Naive thymus-derived CD4-positive, alpha-beta T cell (primary cell): ENCODE measurements around the gene TUBGCP6. TPM values are rescaled to one million over a fixed set of nuclear protein-coding genes. Genes with fewer than 3 reads are reported as not detected.

Source experiments
- ATAC-seq: fragments of 150-1000 bp; cut with Tn5 transposase; 2 replicates; pipeline ENCODE4 v1.10.0; 2021; ENCODE audit warnings: mild to moderate bottlenecking, moderate library complexity
- CTCF ChIA-PET: fragments of 350-600 bp; sonication (Branson Sonifier 250); formaldehyde crosslinking; loops from one replicate; lab custom pipeline; 2021; ENCODE audit warnings: antibody characterized with exemption; lab: Charles Lee
- POLR2A ChIA-PET: fragments of 350-600 bp; sonication (Branson Sonifier 250); formaldehyde crosslinking; loops from one replicate; lab custom pipeline; 2021; ENCODE audit warnings: antibody characterized with exemption, inconsistent platforms; lab: Charles Lee
- DNase-seq, 9 donors: peaks; one replicate each; pipeline versions ENCODE4 v3.0.0 to v3.0.0-alpha.2; 2020 to 2022; ENCODE audit warnings: mixed read lengths in 1 of 9
- H3K27ac ChIP-seq: one replicate; pipeline ENCODE4 v1.7.0; 2013; ENCODE audit warnings: mild to moderate bottlenecking, low read depth, low read length, moderate library complexity
- H3K27me3 ChIP-seq, 2 donors: one replicate each; pipeline ENCODE4 v1.7.0; 2013; ENCODE audit warnings: low read length in 2 of 2, mild to moderate bottlenecking in 2 of 2, moderate library complexity in 2 of 2; ENCODE audit not compliant: control insufficient read depth in 2 of 2, insufficient read depth in 2 of 2
- H3K36me3 ChIP-seq, 3 experiments: 1 replicate in 2 of 3; 2 replicates in 1 of 3; pipeline ENCODE4 v1.7.0; 2013; ENCODE audit warnings: low read length in 3 of 3, mild to moderate bottlenecking in 3 of 3, moderate library complexity in 1 of 3; ENCODE audit not compliant: insufficient read depth in 3 of 3, control insufficient read depth in 2 of 3
- H3K4me1 ChIP-seq, 2 donors: one replicate each; pipeline ENCODE4 v1.7.0; 2013; ENCODE audit warnings: low read length in 2 of 2, mild to moderate bottlenecking in 2 of 2, moderate library complexity in 1 of 2; ENCODE audit not compliant: control insufficient read depth in 2 of 2, insufficient read depth in 2 of 2
- H3K4me3 ChIP-seq: 2 replicates; pipeline ENCODE4 v1.7.0; 2013; ENCODE audit warnings: mild to moderate bottlenecking, low read length
- H3K9me3 ChIP-seq, 3 experiments: 1 replicate in 2 of 3; 2 replicates in 1 of 3; pipeline ENCODE4 v1.7.0; 2013; ENCODE audit warnings: low read length in 3 of 3; ENCODE audit not compliant: control insufficient read depth in 2 of 3
- H3K27ac Mint-ChIP-seq, 9 donors: one replicate each; pipeline ENCODE4 v1.8.0; 2020 to 2022; ENCODE audit warnings: mixed read lengths in 9 of 9, mild to moderate bottlenecking in 8 of 9, moderate library complexity in 5 of 9, inconsistent platforms in 2 of 9
- H3K27me3 Mint-ChIP-seq, 5 donors: one replicate each; pipeline ENCODE4 v1.8.0; 2021 to 2022; ENCODE audit warnings: mixed read lengths in 5 of 5, mild to moderate bottlenecking in 1 of 5
- H3K36me3 Mint-ChIP-seq, 5 donors: one replicate each; pipeline ENCODE4 v1.8.0; 2020 to 2022; ENCODE audit warnings: mixed read lengths in 5 of 5, mild to moderate bottlenecking in 3 of 5, inconsistent platforms in 1 of 5
- H3K4me1 Mint-ChIP-seq, 7 donors: one replicate each; pipeline ENCODE4 v1.8.0; 2020 to 2022; ENCODE audit warnings: mixed read lengths in 7 of 7, mild to moderate bottlenecking in 3 of 7, inconsistent platforms in 1 of 7
- H3K4me3 Mint-ChIP-seq, 10 donors: one replicate each; pipeline ENCODE4 v1.8.0; 2020 to 2022; ENCODE audit warnings: mild to moderate bottlenecking in 10 of 10, mixed read lengths in 10 of 10, moderate library complexity in 6 of 10, inconsistent platforms in 2 of 10
- H3K9me3 Mint-ChIP-seq, 11 donors: one replicate each; pipeline ENCODE4 v1.8.0; 2020 to 2022; ENCODE audit warnings: mixed read lengths in 11 of 11, mild to moderate bottlenecking in 4 of 11, inconsistent platforms in 1 of 11, moderate library complexity in 1 of 11
- intact Hi-C, 2 donors: fragments of 100-400 bp; cut with micrococcal nuclease; formaldehyde crosslinking; loops; one replicate each; pipeline ENCODE4 v1.15.1; 2023
- polyA plus RNA-seq, 2 donors: library from polyadenylated mRNA; unstranded; fragments of 300-500 nt; fragmentation: Illumina TruSeq; gene quantifications; one replicate each; pipeline ENCODE4 v1.2.3, GENCODE V29; 2021
- total RNA-seq, 6 experiments: library from RNA in 5 of 6; stranded (reverse) in 5 of 6; gene quantifications; 1 replicate in 5 of 6; 2 replicates in 1 of 6; pipeline ENCODE4 v1.2.3 and lab custom pipeline; 2021 to 2026

TUBGCP6 gene
- total and polyA plus RNA-seq, 7 experiments from 2014 or later: 15.2 to 146 (median 123) TPM

DNA sequence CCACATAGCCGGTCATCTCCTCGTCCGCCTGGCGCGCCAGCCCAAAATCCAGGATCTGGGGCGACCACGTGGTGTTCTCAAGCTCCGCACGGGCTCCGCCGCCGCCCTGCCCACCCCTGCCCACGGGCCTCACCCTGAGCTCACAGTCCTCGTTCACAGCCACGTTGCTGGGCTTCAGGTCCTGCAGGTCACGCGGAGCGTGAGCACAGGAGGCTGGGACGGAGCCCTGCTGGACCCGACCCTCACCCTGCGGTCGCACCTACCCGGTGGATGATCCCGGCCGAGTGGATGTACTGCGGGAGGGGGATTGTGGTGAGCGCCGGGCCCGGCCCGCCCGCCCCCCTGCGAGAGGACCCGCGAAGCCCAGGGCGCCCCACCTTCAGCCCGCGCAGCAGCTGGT, 22.2 kb upstream of the TUBGCP6 start:
- Histone ChIP-seq H3K27me3 (peaks cover 4% of the 10 kb centered on the region in 2 donors), H3K4me3 (no peak overlapping the region), H3K36me3 (no peaks in the 10 kb centered on the region), H3K9me3 (no peaks in the 10 kb centered on the region), H3K4me1 (peaks cover 3 to 18% of the 10 kb centered on the region in 2 donors), H3K27ac (no peak overlapping the region)
- no peaks in the 10 kb centered on the region for H3K9me3 Mint-ChIP-seq
- H3K4me3 Mint-ChIP-seq: peak overlapping the region in 1 of 10 donors; percentile 29
- peaks cover 0 to 22% (median 14%) of the 10 kb centered on the region in 7 donors for H3K4me1 Mint-ChIP-seq
- no peak for DNase-seq
- no peak for ATAC-seq
- H3K27ac Mint-ChIP-seq: no peak overlapping the region
- peaks cover 0 to 5% (median 0%) of the 10 kb centered on the region in 5 donors for H3K36me3 Mint-ChIP-seq
- ChIA-PET CTCF (interaction anchor here (0.6 kb wide), 1 partner anchor 59 kb away, joined by 3 read pairs; no protein-coding TSS in a partner anchor), POLR2A (interaction anchor here (0.7 kb wide), 1 partner anchor 14 kb away, joined by 3 read pairs; no protein-coding TSS in a partner anchor)
- H3K27me3 Mint-ChIP-seq: peaks cover 4 to 17% (median 15%) of the 10 kb centered on the region in 5 donors
- intact Hi-C loops: no loop called here

DNA sequence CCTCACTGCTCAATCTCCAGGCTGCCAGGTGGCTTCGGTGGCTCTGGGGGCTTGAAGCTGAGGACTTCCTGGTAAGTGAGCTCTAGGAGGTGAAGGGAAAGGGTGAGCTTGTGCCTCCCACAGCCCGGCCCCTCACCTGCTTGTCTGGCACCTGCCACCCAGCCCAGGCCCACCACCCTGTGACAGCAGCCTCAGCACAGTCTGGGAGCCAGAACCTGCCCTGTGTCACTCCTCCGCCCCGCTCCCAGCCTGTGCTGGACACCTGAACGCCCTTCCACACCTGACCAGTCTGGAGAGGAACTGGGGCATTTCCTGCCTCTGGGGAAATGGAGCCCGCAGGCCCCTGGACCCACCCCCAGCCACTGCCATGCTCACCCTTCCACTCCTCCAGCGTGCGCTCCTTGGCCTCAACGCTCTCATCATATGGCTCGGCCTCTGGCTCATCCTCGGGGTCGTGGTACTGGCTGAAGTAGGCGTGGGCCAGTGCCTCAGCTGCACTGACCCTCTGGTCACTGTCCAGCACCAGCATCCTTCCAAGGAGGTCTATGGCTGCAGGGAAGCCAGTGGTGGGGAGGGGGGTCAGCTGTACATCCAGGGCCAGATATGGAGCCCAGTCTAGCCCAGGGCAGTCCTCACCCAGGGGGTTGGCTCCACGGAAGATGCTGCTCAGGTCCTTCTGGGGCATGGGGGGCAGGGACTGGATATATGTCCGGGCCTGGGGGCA, 20.3 kb upstream of the TUBGCP6 start:
- DNase-seq: no peak
- peaks cover 4% of the 10 kb centered on the region in 2 donors for H3K27me3 ChIP-seq
- H3K27ac ChIP-seq: no peak overlapping the region
- H3K36me3 ChIP-seq: no peaks in the 10 kb centered on the region
- H3K9me3 Mint-ChIP-seq: no peaks in the 10 kb centered on the region
- no peak overlapping the region for H3K4me3 ChIP-seq
- no peaks in the 10 kb centered on the region for H3K9me3 ChIP-seq
- peaks cover 0 to 11% of the 10 kb centered on the region in 2 donors for H3K4me1 ChIP-seq
- peaks cover 0 to 20% (median 14%) of the 10 kb centered on the region in 7 donors for H3K4me1 Mint-ChIP-seq
- ChIA-PET POLR2A (no interaction called here), CTCF (no interaction called here)
- no peak overlapping the region for H3K27ac Mint-ChIP-seq
- ATAC-seq: no peak
- intact Hi-C loops: no loop called here
- H3K4me3 Mint-ChIP-seq: no peak overlapping the region
- peaks cover 0 to 5% (median 0%) of the 10 kb centered on the region in 5 donors for H3K36me3 Mint-ChIP-seq
- peaks cover 4 to 16% (median 14%) of the 10 kb centered on the region in 5 donors for H3K27me3 Mint-ChIP-seq

DNA sequence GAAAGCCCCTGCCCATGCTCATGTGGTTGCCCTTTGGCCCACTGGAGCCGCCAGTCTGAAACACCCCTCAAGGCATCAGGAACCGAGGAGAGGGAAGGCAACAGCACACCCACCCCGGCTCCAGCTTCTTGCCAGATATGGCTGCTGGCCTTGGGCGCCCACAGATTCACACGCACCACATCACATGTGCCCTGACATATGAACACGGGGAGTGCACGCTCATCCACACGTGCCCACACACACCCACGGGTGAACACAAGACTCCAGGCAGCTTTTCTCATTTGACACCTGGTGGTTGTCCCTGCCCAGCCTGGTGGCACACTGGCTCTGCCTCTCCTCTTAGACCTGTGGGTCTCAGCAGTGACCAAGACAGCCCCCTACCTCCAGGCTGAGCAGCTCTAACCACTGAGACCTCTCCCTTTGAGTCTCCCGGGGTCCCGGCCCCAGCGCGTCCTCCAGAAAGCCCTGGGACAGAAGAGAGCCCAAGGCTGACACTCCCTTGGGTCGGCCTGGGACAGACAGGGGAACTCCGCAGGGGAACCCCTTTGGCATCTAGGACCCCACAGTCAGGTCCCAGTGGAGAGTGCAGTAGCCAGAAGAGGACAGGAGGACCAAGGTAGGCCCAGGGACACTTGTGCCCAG, 19.4 kb upstream of the TUBGCP6 start:
- H3K9me3 ChIP-seq: no peaks in the 10 kb centered on the region
- H3K4me3 ChIP-seq: no peak overlapping the region
- Mint-ChIP-seq H3K27ac (no peak overlapping the region), H3K4me1 (peaks cover 0 to 18% (median 14%) of the 10 kb centered on the region in 7 donors), H3K9me3 (no peaks in the 10 kb centered on the region), H3K36me3 (peaks cover 0 to 5% (median 0%) of the 10 kb centered on the region in 5 donors), H3K27me3 (peaks cover 4 to 19% (median 15%) of the 10 kb centered on the region in 5 donors), H3K4me3 (peak overlapping the region in 1 of 10 donors; percentile 34)
- intact Hi-C loops: no loop called here
- no peak overlapping the region for H3K27ac ChIP-seq
- ATAC-seq: no peak
- peaks cover 4% of the 10 kb centered on the region in 2 donors for H3K27me3 ChIP-seq
- peaks cover 0 to 6% of the 10 kb centered on the region in 2 donors for H3K4me1 ChIP-seq
- ChIA-PET CTCF (no interaction called here), POLR2A (no interaction called here)
- no peak for DNase-seq
- no peaks in the 10 kb centered on the region for H3K36me3 ChIP-seq

GRCh38 chr22:50262973-50263617, 18.3 kb upstream of the TUBGCP6 start:
- intact Hi-C loops: no loop called here
- ChIA-PET CTCF (interaction anchor here (0.6 kb wide), 1 partner anchor 20 kb away, joined by 4 read pairs; no protein-coding TSS in a partner anchor), POLR2A (interaction anchor here (1.0 kb wide), 1 partner anchor 12 kb away, joined by 3 read pairs; the partner anchor contains the start of gene HDAC10)
- Histone ChIP-seq H3K27ac (no peak overlapping the region), H3K4me1 (peaks cover 0 to 4% of the 10 kb centered on the region in 2 donors), H3K4me3 (no peak overlapping the region), H3K27me3 (peaks cover 4% of the 10 kb centered on the region in 2 donors), H3K9me3 (no peaks in the 10 kb centered on the region), H3K36me3 (no peaks in the 10 kb centered on the region)
- H3K9me3 Mint-ChIP-seq: no peaks in the 10 kb centered on the region
- peaks cover 0 to 5% (median 0%) of the 10 kb centered on the region in 5 donors for H3K36me3 Mint-ChIP-seq
- ATAC-seq: no peak
- peaks cover 0 to 11% (median 6%) of the 10 kb centered on the region in 7 donors for H3K4me1 Mint-ChIP-seq
- no peak for DNase-seq
- H3K27me3 Mint-ChIP-seq: peaks cover 4 to 26% (median 15%) of the 10 kb centered on the region in 5 donors
- H3K4me3 Mint-ChIP-seq: no peak overlapping the region
- no peak overlapping the region for H3K27ac Mint-ChIP-seq

- Mint-ChIP-seq H3K4me3 (peak overlapping the region in 8 of 10 donors; percentile 21 to 80 (median 50)), H3K27me3 (peaks cover 4 to 26% (median 15%) of the 10 kb centered on the region in 5 donors), H3K4me1 (peaks cover 0 to 9% (median 6%) of the 10 kb centered on the region in 7 donors), H3K27ac (no peak overlapping the region), H3K9me3 (no peaks in the 10 kb centered on the region), H3K36me3 (peaks cover 0 to 3% (median 0%) of the 10 kb centered on the region in 5 donors)
- intact Hi-C loops: no loop called here
- CTCF ChIA-PET: interaction anchor here (0.6 kb wide), 1 partner anchor 20 kb away, joined by 4 read pairs; no protein-coding TSS in a partner anchor
- Histone ChIP-seq H3K27me3 (peaks cover 4% of the 10 kb centered on the region in 2 donors), H3K4me3 (no peak overlapping the region), H3K4me1 (peaks cover 0 to 4% of the 10 kb centered on the region in 2 donors), H3K27ac (no peak overlapping the region), H3K9me3 (no peaks in the 10 kb centered on the region), H3K36me3 (no peaks in the 10 kb centered on the region)
- no peak for DNase-seq
- POLR2A ChIA-PET: interaction anchor here (0.5 to 1.0 kb wide), 2 partner anchors 11 to 400 kb away, joined by 3 read pairs; partner anchors contain the start of gene HDAC10
- no peak for ATAC-seq
These were observed 17.7 kb upstream of the TUBGCP6 start for GRCh38 chr22:50262460-50262911.
